ENCODE measurements around the gene BPIFA3.

BPIFA3 gene

GRCh38 chr20:33242319-33243100, 25.4 kb downstream of the BPIFA3 start:
- DNase-seq (ENCODE audit: insufficient read length) (no peak), FAIRE-seq (no peak)
- no peak for TF ChIP-seq POLR2AphosphoS5 (IDR thresholded peaks at IDR 0.05; ENCODE audit: low read depth, low read length)
- no peak for TF ChIP-seq TAF1 (IDR thresholded peaks at IDR 0.05; ENCODE audit: borderline replicate concordance, low read depth, low read length)
- TF ChIP-seq POLR2A (IDR thresholded peaks at IDR 0.05; ENCODE audit: low read depth, low read length) = no peak

- TF ChIP-seq POLR2AphosphoS5 (IDR thresholded peaks at IDR 0.05; ENCODE audit: low read depth, low read length) (no peak), TAF1 (IDR thresholded peaks at IDR 0.05; ENCODE audit: borderline replicate concordance, low read depth, low read length) (no peak), POLR2A (IDR thresholded peaks at IDR 0.05; ENCODE audit: low read depth, low read length) (no peak)
- DNase-seq (ENCODE audit: insufficient read length) = no peak
- FAIRE-seq = no peak
Measured at GRCh38 chr20:33246077-33246476, 28.9 kb downstream of the BPIFA3 start.

- TF ChIP-seq TAF1 (IDR thresholded peaks at IDR 0.05; ENCODE audit: borderline replicate concordance, low read depth, low read length) (no peak), POLR2AphosphoS5 (IDR thresholded peaks at IDR 0.05; ENCODE audit: low read depth, low read length) (no peak), POLR2A (IDR thresholded peaks at IDR 0.05; ENCODE audit: low read depth, low read length) (no peak)
- DNase-seq (ENCODE audit: insufficient read length) (no peak), FAIRE-seq (no peak)
Measured at GRCh38 chr20:33249456-33249855, 32.3 kb downstream of the BPIFA3 start.

DNA sequence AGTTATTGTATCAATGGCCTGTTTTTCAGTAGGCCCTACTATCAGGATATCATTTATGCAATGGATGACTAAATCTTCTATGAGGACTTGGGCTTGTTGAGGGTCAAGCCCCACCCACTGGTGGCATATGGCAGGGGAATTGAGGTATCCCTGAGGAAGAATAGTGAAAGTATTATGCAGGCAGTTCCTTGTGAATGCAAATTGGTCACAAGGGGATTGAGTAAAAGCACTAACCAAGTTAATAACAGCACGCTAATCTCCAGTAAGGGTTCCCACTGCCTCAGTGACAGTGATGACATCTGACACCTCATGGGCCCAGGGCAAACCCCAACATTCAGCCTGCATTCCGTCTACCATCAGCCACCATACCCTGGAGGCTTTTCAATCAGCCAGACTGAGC, 33.5 kb downstream of the BPIFA3 start:
- TF ChIP-seq POLR2AphosphoS5 (IDR thresholded peaks at IDR 0.05; ENCODE audit: low read depth, low read length) (no peak), POLR2A (IDR thresholded peaks at IDR 0.05; ENCODE audit: low read depth, low read length) (no peak), TAF1 (IDR thresholded peaks at IDR 0.05; ENCODE audit: borderline replicate concordance, low read depth, low read length) (no peak)
- DNase-seq (ENCODE audit: insufficient read length) (no peak), FAIRE-seq (no peak)

- no peak for DNase-seq (ENCODE audit: insufficient read length)
- no peak for TF ChIP-seq TAF1 (IDR thresholded peaks at IDR 0.05; ENCODE audit: borderline replicate concordance, low read depth, low read length)
- no peak for TF ChIP-seq POLR2AphosphoS5 (IDR thresholded peaks at IDR 0.05; ENCODE audit: low read depth, low read length)
- no peak for TF ChIP-seq POLR2A (IDR thresholded peaks at IDR 0.05; ENCODE audit: low read depth, low read length)
- FAIRE-seq = no peak
Measured at GRCh38 chr20:33251496-33251895, 34.3 kb downstream of the BPIFA3 start.

DNA sequence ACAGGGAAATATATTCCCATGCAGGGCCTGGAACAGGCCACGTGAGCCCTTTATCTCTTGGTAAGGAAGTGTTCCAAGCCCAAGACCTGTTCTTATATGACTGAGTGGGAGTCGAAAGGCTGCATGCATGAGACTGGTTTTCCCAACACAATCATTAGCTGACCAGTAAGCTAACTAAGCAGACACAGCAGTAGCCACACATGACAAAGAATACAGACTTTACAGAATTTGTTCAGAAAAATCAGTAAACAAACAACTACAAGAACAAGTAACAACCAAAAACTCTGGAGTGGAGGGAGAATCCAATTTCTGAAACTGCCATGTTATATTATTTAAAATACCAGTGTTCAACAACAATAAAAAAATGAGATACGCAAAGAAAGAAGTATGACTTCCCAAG, 35.3 kb downstream of the BPIFA3 start:
- FAIRE-seq (no peak), DNase-seq (ENCODE audit: insufficient read length) (no peak)
- TF ChIP-seq POLR2A (IDR thresholded peaks at IDR 0.05; ENCODE audit: low read depth, low read length) = no peak

GRCh38 chr20:33255005-33255404, 37.9 kb downstream of the BPIFA3 start:
- TF ChIP-seq POLR2A (IDR thresholded peaks at IDR 0.05; ENCODE audit: low read depth, low read length) = no peak
- TF ChIP-seq TAF1 (IDR thresholded peaks at IDR 0.05; ENCODE audit: borderline replicate concordance, low read depth, low read length) = no peak
- no peak for TF ChIP-seq POLR2AphosphoS5 (IDR thresholded peaks at IDR 0.05; ENCODE audit: low read depth, low read length)
- FAIRE-seq (no peak), DNase-seq (ENCODE audit: insufficient read length) (no peak)

DNA sequence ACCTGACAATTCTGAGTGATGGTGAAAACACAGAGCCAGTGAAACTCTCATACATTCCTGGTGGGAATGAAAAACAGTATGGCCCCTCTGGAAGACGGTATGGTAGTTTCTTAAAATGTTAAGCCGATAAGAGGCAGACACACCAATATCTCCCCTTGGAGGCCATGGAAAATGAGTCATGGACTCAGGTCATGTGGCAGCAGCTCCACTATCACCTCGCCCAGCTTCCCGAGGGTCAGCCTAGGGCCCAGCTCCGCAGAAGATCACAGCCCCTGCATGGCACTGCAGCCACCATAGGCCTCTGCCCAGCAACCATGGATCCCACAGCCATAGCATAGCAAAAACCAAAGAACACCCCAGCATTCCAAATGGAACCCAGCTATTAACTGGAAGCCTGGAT, 40.1 kb downstream of the BPIFA3 start:
- FAIRE-seq (no peak), DNase-seq (ENCODE audit: insufficient read length) (no peak)
- TF ChIP-seq POLR2AphosphoS5 (IDR thresholded peaks at IDR 0.05; ENCODE audit: low read depth, low read length) (no peak), TAF1 (IDR thresholded peaks at IDR 0.05; ENCODE audit: borderline replicate concordance, low read depth, low read length) (no peak), POLR2A (IDR thresholded peaks at IDR 0.05; ENCODE audit: low read depth, low read length) (no peak)

GRCh38 chr20:33259371-33259770, 42.2 kb downstream of the BPIFA3 start:
- FAIRE-seq = no peak
- TF ChIP-seq TAF1 (IDR thresholded peaks at IDR 0.05; ENCODE audit: borderline replicate concordance, low read depth, low read length) (no peak), POLR2A (IDR thresholded peaks at IDR 0.05; ENCODE audit: low read depth, low read length) (no peak), POLR2AphosphoS5 (IDR thresholded peaks at IDR 0.05; ENCODE audit: low read depth, low read length) (no peak)
- no peak for DNase-seq (ENCODE audit: insufficient read length)

DNA sequence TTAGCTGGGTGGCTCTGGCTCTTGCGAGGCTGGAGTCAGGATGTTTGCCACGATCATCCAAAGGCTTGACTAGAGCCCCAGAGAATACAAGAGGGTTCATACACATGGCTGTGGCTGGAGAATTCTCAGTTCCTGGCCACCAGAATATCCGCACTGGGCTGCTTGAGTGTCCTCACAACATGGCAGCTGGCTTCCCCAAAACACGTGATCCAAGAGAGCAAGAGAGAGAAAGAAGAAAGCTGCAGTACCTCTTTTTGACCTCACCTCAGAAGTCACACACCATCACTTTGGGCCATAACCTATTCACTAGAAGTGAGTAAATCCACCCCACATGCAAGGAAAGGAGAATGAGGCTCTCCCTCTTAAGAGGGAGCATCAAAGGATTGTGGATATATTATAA, 44.3 kb downstream of the BPIFA3 start:
- DNase-seq (ENCODE audit: insufficient read length) (no peak), FAIRE-seq (no peak)
- TF ChIP-seq POLR2AphosphoS5 (IDR thresholded peaks at IDR 0.05; ENCODE audit: low read depth, low read length) (no peak), TAF1 (IDR thresholded peaks at IDR 0.05; ENCODE audit: borderline replicate concordance, low read depth, low read length) (no peak), POLR2A (IDR thresholded peaks at IDR 0.05; ENCODE audit: low read depth, low read length) (no peak)

DNA sequence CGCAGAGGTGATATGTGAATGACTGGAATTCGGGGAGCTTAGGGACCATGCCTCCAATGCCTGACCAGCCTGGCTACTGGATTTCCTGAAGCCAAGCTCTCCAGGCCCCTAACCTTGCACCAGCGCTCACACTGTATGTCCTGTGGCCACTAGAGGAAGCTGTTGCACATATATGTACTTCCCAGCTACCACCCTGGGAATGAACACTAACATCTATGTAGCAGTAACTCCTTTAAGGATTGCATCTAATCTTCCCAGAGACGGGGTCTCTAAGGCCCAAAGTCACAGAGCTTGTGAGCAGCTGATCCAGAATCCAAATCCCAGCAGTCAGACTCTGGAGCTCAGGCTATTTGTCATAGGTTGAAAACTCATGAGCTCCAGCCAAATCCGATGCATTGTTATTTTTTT, 45.5 kb downstream of the BPIFA3 start:
- FAIRE-seq (no peak), DNase-seq (ENCODE audit: insufficient read length) (no peak)
- TF ChIP-seq POLR2AphosphoS5 (IDR thresholded peaks at IDR 0.05; ENCODE audit: low read depth, low read length) (no peak), TAF1 (IDR thresholded peaks at IDR 0.05; ENCODE audit: borderline replicate concordance, low read depth, low read length) (no peak), POLR2A (IDR thresholded peaks at IDR 0.05; ENCODE audit: low read depth, low read length) (no peak)

DNA sequence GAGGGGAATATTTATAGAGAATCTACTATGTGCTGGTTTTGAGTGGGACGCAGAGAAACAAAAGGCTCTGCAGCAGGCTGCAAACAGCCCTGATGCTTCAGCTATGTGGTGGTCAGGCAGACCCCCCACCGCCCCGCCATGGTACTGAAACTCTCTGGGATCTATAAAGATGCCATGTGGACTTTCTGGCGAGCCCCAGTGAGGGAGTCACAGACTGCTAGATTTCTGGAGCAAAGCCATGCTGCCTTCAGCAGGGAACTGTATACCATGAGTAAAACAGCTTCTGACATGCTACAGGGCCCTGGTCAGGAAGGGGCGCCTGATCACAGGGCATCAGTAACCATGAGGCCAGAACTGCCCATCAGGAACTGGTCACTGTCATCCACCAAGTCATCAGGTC, 46.6 kb downstream of the BPIFA3 start:
- FAIRE-seq (no peak), DNase-seq (ENCODE audit: insufficient read length) (no peak)

More for the DNA sequence above, 46.6 kb downstream of the BPIFA3 start:
- TF ChIP-seq TAF1 (IDR thresholded peaks at IDR 0.05; ENCODE audit: borderline replicate concordance, low read depth, low read length) (no peak), POLR2A (IDR thresholded peaks at IDR 0.05; ENCODE audit: low read depth, low read length) (no peak), POLR2AphosphoS5 (IDR thresholded peaks at IDR 0.05; ENCODE audit: low read depth, low read length) (no peak)
